Posterior cingulate gyrus (tissue), 11 donors: ENCODE data around the gene FAM120A.
"Not testable (repeated sequence)": the region's sequence is repeated elsewhere in the genome, so short reads cannot be mapped to it uniquely, and the experiment has no call there.

ENCODE experiments used
- DNase-seq, 10 donors: peaks; one replicate each; pipeline versions ENCODE4 v3.0.0 to v3.0.0-alpha.2; 2020 to 2021; ENCODE audit warnings: mixed read lengths in 3 of 10
- intact Hi-C: fragments of 100-400 bp; cut with DNase I; formaldehyde crosslinking; loops from one replicate; pipeline ENCODE4 v1.15.1; 2023

Gene FAM120A

GRCh38 chr9:93501406-93501805, 49.9 kb downstream of the FAM120A start:
- intact Hi-C loops = no loop called here
- no peak for DNase-seq

- intact Hi-C loops = no loop called here
- DNase-seq = no peak
Observed at GRCh38 chr9:93503381-93503780, 51.9 kb downstream of the FAM120A start.

DNA sequence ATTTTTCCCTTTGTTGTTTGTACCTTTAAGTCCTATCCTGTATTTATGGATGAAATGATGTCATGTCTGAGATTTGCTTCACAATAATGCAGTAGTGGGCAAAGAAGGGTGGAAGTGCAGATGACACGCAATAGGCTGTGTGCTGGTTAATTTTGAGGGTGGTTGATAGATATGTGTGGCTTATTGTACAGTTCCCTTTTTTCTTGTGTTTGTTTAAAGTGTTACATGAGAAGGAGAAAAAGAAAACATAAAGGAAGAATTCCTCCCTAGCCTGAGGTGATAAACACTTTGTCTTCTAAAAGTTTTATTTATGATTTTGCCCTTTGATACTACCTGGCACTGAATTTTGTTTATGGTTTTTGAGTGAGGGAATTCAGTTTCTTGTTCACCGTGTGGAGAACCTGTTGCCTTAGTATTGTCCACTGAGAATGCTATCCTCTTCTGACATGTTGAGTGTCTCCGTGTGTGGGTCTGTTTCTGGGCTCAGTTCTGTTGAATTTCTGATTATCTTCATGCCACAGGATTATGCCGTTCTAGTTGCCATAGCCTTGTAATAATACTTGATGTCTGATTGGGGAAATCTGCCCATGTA, 54.2 kb downstream of the FAM120A start:
- DNase-seq = no peak
- intact Hi-C loops = no loop called here

DNA sequence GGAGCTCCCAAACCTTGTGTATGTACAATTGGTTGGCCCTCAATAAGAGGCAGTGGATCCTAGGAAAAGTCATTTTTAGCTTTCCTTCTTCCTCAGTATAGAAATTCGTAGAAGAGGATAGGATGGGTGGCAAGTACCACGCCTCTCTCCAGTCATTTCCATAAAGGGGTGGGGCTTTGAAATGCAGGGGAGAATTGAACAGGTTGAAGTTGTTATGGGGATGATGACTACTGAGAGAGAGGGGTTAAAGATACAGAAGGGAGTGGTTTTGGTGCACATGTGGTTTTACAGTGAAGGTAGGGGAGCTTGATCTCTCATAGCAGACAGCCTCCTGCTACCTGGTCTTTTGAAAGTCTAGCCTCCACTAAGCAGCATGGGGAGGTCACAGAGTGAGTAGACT, 56.3 kb downstream of the FAM120A start:
- intact Hi-C loops = no loop called here
- no peak for DNase-seq

DNA sequence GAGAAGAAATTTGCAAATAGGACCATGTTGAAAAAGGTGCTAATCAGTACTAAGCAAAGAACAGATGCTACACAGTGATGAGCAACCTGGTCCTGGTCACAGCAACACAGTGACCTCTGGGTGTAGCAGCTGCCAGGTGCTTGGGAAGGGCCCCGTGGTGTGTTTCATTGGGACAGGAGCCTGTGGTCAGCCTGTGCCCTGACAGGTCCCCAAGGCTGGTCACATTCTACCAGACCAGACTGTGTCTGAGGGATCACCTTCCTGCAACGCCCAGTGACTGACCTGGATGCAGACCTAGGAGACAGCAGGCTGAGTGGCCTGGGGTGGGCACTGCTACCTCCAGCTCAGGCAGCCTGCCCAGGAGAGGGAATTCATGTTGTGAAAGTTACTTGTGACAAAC, 56.7 kb downstream of the FAM120A start:
- intact Hi-C loops = no loop called here
- DNase-seq = no peak

DNA sequence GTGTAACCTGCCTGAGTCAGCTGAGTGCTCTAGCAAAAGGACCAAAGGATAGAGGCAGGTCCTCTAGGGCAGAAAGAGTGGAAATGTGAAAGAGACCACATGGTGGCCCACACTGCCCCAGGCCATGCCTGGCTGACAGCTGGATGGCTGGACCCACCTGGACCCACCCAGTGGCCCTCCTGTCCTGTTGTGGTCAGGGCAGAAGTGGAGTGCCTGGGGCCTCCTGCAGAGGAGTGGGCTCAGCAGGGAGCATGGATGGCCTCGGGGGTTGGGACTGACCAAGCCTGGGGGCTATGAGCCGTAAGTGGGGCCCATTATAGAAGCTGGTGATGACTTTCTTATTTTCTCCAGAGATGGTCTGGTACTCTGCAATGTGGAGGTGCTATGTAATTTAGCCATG, 57.6 kb downstream of the FAM120A start:
- intact Hi-C loops = no loop called here
- DNase-seq = no peak

- DNase-seq = no peak
- intact Hi-C loops = no loop called here
Observed at GRCh38 chr9:93510041-93510440, 58.6 kb downstream of the FAM120A start.

GRCh38 chr9:93511228-93511627, 59.7 kb downstream of the FAM120A start:
- DNase-seq = peak; percentile 9 to 92 (median 44)
- intact Hi-C loops = not testable (repeated sequence)

- DNase-seq, intact Hi-C loops: not testable (repeated sequence)
Observed at GRCh38 chr9:93512170-93512812, 60.8 kb downstream of the FAM120A start.

DNA sequence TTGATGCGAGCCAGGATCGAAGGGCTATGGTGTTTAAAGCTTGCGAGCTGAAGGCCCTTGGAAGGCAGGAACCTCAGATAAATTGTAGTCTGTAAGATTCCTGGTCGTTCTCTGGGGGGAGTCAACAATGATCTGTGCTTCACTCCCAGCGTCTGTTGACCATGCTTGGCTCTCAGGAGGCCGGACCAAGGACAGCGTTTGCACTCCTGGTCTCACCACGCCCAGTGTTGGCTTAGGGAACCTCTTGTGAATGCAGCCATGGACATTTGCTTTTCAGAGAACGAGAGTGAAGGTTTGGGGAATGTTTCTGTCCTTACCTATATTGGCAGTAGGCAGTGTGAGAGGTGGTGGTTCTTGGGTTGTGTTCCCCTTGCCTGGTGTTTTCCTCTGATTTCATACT, 62.1 kb downstream of the FAM120A start:
- DNase-seq = no peak
- intact Hi-C loops = no loop called here

DNA sequence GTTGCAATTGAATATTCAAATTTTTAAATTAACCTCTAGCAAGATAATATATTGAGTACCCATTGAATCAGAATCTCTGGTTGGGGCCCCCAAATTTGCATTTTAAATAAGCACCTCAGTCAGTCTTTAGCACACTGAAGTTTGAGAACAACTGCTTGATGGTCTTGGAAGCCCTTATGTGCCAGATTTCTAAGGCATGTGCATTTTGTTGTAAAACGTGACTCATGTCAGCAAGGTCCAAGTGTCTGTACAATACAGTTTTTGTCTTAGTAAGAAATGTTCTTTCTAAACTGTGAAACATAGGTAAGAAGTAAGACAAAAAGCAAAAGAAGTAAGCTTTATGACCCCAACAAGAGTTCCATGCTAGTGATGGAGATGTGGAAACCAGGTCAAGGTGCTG, 65.8 kb downstream of the FAM120A start:
- intact Hi-C loops = no loop called here
- DNase-seq = no peak

DNA sequence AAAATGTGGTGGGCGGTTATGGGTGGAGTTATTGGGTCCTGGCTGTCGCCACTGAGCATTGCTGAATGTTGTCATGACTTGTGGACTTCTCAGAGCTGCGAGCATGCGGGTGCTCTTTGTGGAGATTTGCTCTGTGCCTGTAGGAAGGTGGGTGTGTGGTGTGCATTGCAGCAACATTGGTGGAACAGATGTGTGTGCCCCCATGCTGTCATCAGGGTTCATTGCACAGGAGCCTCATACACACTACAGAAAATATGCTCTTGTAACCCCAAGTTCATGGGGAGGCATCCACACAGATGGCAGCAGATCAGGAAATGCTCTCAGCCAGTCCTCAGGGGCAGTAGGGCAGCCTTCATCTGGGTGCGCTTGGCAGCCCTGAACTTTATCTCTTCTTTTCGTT, 69.0 kb downstream of the FAM120A start:
- no peak for DNase-seq
- intact Hi-C loops = no loop called here

DNA sequence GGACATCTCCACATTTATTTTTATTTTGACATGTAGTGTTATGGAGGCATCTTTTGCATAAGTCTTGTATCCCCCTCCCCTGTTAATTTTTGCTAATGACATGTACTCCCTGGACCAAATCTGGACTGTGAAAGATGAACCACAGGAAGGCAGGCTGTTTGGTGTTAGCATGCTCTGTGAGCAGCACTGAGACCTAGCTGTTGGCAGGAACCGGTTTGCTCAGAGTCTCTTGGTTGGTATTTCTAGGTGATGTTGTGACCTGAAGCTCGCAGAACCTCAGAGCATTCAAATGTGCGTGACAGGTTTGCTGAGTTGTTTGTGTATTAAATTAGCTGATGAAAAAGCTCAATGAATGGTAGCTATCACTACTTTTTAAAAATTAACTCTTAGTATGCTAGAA, 71.3 kb downstream of the FAM120A start:
- no peak for DNase-seq
- intact Hi-C loops = no loop called here

DNA sequence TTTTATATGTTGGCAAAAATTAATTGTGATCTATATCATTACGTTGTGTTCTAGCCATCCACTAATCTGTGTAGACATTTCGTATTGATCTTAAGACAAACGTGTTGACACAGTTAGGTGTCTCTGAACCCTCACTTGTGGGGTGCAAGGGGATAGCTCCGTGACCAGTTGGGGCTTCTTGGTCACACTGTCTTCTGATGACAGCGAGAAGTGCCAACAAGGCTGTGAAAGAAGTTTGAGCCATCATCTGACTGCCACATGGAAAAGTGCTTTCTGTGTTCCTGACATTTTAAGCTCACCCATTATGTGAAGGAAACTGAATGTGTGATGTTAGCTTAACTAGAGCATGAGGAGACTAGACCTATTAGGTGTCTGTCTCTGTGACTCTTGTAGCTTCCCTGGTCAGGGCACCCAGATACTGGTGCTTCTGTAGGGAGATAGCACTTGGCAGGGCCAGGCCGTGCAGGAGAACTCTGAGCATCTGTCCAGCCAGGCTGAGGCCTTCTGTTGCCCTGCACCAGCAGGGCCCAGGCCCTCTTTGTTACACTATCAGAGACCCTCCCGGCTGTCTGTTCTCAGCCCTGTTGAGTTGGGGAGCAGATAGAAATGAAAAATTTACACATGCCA, 72.1 kb downstream of the FAM120A start:
- no peak for DNase-seq
- intact Hi-C loops = no loop called here

DNA sequence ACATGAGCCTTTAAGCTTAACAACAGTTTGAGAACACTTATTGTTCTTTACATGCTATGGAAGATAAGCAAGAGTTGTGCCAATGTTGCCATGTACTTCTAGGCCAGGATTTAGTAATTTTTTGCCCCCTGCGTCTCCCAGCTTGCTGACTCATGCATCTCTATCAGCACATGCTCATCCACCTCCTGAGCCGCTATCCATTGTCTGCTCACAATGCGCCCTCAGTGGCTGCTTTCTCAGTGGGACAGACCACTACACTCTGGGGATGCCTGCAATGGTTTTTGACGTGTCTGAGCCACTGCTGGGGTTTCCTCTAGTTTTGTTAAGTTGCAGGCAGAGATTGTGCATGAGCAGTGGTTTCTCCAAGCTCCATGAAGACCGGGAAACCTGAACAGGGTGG, 74.0 kb downstream of the FAM120A start:
- intact Hi-C loops = no loop called here
- DNase-seq = peak in 2 of 10 donors; percentile 42 to 50

DNA sequence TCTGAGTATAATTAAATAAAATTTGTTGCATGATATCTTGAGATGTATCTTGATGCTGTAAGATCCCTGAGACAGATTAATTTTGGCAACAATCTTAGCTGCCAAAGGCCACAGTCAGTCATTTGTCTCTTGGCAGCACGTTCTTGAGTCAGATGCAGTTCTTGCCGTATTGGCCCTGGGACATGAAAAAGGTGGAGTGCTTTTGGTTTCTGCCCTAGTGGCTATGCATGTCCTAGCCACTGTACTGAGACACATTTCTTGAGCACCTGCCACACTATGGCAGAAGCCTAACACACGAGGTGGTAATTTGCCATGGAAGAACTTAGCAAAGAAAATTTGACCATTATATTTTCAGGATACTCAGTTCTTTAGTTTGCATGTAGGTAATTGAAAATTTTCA, 79.9 kb downstream of the FAM120A start:
- intact Hi-C loops = no loop called here
- DNase-seq = no peak

GRCh38 chr9:93532141-93532540, 80.7 kb downstream of the FAM120A start:
- intact Hi-C loops = no loop called here
- no peak for DNase-seq

DNA sequence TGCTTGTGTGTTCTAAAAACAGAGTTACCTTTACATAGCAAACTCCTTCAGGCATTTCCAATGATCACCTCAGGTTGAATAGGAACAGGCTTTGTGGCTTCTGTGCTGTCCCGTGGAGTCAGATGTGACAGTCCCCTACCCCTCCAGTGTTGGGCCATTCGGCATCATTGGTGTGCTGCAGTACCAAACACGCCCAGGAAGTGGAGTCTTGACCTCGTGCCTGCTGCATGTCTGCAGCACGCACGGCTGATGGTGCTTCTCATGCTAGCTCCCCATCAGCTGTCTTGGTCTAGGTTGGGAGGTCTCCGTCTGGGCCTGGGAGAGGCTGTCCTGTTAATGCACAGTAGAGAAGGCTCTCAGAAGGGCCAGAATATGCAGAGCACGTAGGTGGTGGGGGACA, 82.4 kb downstream of the FAM120A start:
- intact Hi-C loops = no loop called here
- peak in 2 of 10 donors; percentile 24 to 70 for DNase-seq

- DNase-seq = no peak
- intact Hi-C loops = no loop called here
Observed at GRCh38 chr9:93536167-93536566, 84.7 kb downstream of the FAM120A start.

DNA sequence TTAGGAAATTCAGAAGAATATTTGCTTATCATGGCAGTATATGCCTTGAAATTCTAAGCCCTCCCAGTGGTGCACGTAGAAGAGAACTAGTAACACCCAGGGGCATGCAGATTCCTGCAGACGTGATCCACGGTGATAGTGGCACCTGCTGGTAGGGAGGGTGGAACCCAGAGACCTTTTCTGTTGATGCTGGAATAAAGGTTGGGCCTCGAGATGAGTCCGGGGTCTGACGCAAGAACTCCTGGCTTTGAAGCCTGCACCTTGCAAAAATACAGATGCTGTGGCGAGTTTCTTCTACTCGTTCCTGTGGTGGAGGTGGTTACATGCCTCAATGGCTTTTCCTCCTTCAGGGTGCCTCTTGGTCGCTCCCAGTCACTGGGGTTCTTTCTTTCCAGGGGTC, 85.4 kb downstream of the FAM120A start:
- DNase-seq = no peak
- intact Hi-C loops = no loop called here

DNA sequence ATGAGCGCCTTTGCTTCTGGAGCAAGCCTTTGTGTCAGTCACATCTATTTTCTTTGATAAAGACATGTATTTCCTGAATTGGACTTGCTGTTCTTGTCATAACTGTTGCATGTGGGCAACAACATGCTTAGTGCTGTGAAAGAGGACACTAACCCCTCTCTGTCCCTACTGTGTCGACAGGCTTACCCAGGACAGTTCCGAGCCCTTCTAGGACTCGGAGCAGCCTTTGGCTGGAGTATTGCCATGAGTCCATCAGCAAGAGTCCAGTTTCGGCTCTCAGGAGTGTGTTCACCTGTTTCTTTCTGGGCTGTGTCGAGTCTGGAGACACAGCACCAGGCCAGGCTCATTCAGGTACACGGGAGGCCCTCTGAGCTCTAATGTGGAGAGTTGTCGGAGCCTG, 88.8 kb downstream of the FAM120A start:
- no peak for DNase-seq
- intact Hi-C loops = no loop called here

GRCh38 chr9:93541005-93541404, 89.5 kb downstream of the FAM120A start:
- intact Hi-C loops = no loop called here
- no peak for DNase-seq
